ENCODE measurements around the gene BTN3A1. TPM values are rescaled to one million over a fixed set of nuclear protein-coding genes. Genes with fewer than 3 reads are reported as not detected.

The BTN3A1 gene
- total and polyA plus RNA-seq, 2 of the 13 experiments (the other 11 are each of a cell fraction or from before 2014, with no cell fraction given) = 13.3 to 14.0 TPM

DNA sequence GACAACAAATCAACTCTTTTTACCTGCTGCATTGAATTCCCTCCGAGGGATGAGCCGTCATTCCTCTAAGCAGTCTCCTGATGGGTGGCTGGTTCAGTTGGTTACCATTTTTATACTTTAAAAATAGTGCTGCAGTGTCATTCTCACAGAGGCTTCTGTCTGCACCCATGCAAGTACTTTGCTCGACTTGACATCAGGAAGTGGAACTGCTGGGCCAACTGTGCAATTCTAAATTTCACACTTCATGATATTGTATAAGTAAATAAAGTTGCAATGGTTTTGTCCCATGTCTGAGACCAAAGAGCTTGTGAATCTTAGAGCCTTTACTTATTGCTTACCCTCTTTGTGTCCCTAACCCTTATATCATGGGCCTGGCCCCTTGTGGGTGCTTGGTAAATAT is 2.5 kb downstream of the BTN3A1 start:
- Histone ChIP-seq H3K4me3 (replicated peaks in 1 of 3; ENCODE audit: insufficient read depth in 1 of 3, low read depth in 2 of 3, low read length in 3 of 3) (no peak overlapping the region), H3K27ac (ENCODE audit: extremely low read length, insufficient read depth, low read length) (no peak overlapping the region), H3K9ac (ENCODE audit: insufficient read depth, low read depth, low read length) (no peak overlapping the region), H3K36me3 (replicated peaks in 1 of 2; ENCODE audit: control insufficient read depth in 1 of 2, insufficient read depth in 2 of 2, low read length in 2 of 2) (peaks cover 1 to 3% of the 10 kb centered on the region in 2 experiments; a peak in 2 of 5 replicates), H3K9me3 (ENCODE audit: low read length) (no peaks in the 10 kb centered on the region), H3K4me1 (ENCODE audit: insufficient read depth, low read length) (peaks cover 46% of the 10 kb centered on the region), H3K27me3 (ENCODE audit: control insufficient read depth in 1 of 2, insufficient read depth in 2 of 2, low read length in 2 of 2) (no peaks in the 10 kb centered on the region), H3K4me2 (ENCODE audit: low read depth, low read length) (no peak overlapping the region), H4K20me1 (ENCODE audit: insufficient read depth, low read length) (no peaks in the 10 kb centered on the region), H3K79me2 (ENCODE audit: insufficient read depth, low read length) (peaks cover 2% of the 10 kb centered on the region), H2AFZ (ENCODE audit: low read length) (no peak overlapping the region)
- no TSS peak for BruUV-seq (replicated peaks)
- FAIRE-seq (no peak), DNase-seq (ENCODE audit: low spot score) (no peak), ATAC-seq (no peak)
- TF ChIP-seq PHF5A (CRISPR knock-in tag; IDR thresholded peaks at IDR 0.05; ENCODE audit: low read depth, unreplicated experiment) = no peak
- no peak for TF ChIP-seq MEIS2 (CRISPR knock-in tag; IDR thresholded peaks at IDR 0.05)
- TF ChIP-seq FOXM1 (CRISPR knock-in tag; IDR thresholded peaks at IDR 0.05) = no peak
- no peak for TF ChIP-seq TRIM22 (IDR thresholded peaks at IDR 0.05)
- TF ChIP-seq GLMP (CRISPR knock-in tag; IDR thresholded peaks at IDR 0.05; ENCODE audit: borderline replicate concordance) = no peak
- TF ChIP-seq ZNF543 (CRISPR knock-in tag; IDR thresholded peaks at IDR 0.05) = no peak
- no peak for TF ChIP-seq HOXD1 (CRISPR knock-in tag; IDR thresholded peaks at IDR 0.05)
- no peak for TF ChIP-seq ATAD3A (CRISPR knock-in tag; IDR thresholded peaks at IDR 0.05)
- TF ChIP-seq MLLT10 (CRISPR knock-in tag; IDR thresholded peaks at IDR 0.05) = no peak
- CTCF ChIA-PET (ENCODE audit: low intra/inter-chr PET ratio, low total read pairs) = no interaction called here
- in situ Hi-C loops (cut with HindIII; ENCODE audit: extremely low pct_ligation_motif_present, low pct_unique_long_range_greater_than_20kb) = no loop called here
- intact Hi-C loops (cut with micrococcal nuclease; ENCODE audit: unreplicated experiment) = loop anchor here (5.0 kb wide), 1 partner anchor 53 kb away; the partner anchor contains the start of gene BTN2A1
- WGBS (ENCODE audit: low lambda C conversion rate) = 97% methylated on average over 3 of the region's 3 CpGs
- POLR2A ChIA-PET = no interaction called here
